Epithelial cell of prostate (primary cell): ENCODE results near the gene CLUH.
A peak's percentile ranks its signal among the peaks of the same experiment; 100 is the strongest.
"Not testable (repeated sequence)": the region's sequence is repeated elsewhere in the genome, so short reads cannot be mapped to it uniquely, and the experiment has no call there.

Experiments used
- DNase-seq: peaks from one replicate; pipeline ENCODE4 v3.0.0-alpha.2; 2011; ENCODE audit warnings: low read depth, low spot score
- H3K27ac ChIP-seq: fragments of 450-650 bp; 2 replicates; pipeline ENCODE4 v1.5.1; 2017; ENCODE audit warnings: mild to moderate bottlenecking

Gene CLUH

DNA sequence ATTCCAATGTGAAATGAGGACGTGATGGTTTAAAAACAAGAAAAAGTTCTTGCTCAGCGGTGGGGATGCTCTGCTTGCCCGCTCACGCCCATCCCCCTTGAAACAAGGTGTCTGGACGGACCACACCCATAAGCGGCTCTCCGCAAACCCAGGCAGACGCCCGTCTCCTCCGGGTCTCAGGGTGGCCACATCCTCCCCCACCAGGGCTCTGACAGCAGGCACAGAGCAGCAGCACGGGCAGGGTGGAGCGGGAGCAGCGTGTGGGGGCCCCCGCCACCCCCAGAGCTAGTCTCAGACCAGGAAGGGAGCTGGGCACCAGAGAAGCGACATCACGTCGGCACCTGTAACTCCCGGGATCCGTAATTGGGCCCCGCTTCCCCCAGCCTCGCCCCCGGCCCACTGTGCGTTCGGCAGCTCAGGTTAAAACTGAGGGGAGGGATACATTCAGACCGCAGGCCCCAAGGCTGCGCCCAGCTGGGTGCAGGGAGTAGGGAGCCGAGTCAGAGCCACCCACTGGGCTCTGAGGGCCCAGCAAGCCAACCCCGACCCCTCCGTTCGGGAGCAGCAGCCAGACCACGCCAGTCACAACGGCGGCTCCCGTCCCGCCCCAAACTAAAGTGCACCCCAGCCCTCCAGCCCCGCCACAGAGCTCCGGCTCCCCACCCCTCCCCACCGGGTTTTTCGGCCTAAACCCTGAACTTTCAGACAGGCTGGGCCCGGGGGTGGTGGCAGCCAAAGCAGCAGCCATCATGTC lies 22.0 kb downstream of the CLUH start:
- H3K27ac ChIP-seq = no peak overlapping the region
- no peak for DNase-seq

DNA sequence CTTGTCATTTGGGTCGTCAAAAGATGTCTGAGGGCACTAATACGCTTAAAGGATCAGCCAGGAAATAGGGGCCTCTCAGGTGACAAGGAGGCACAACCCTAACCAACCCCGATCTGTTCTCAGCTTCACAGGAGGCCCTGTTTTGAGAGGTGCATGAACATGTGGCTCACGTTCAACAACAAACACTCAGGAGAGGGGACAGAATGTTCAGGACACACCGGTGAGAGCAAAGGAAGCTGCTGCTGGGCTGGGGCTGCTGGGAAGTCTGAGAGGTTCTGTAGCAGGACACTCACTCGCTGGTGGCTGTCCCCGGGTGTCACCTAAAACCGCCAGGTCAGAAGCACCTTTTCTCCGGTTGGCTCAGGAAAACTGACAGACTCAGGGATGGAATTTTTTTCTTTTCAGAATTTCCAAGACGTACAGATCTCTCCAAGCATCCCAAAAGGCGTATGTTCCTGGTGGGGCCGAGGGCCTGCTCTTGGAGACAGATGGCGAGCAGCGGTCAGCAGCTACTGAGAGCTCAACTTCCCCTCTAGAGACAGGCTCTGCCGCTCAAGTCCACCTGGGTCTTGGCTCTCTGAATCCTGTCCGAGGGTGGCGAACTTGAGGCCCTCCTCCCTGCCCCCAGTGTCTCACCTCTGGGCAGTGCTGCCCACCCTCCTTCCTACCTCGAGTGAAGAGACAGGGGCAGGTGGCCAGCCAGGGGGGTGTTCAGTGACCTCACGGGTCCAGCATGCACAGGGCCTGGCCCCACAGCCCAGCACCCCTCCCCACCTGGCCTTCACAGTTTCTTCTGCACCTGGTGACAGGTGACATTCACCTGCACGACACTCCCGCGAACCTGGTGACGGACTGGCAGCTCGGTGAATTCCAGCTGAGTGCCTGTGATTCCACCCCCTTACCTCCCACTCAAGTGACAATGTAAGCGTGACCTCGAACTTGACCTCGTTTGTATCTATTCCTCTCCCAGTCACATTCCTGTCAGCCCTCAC lies 22.9 kb downstream of the CLUH start:
- no peak overlapping the region for H3K27ac ChIP-seq
- no peak for DNase-seq

DNA sequence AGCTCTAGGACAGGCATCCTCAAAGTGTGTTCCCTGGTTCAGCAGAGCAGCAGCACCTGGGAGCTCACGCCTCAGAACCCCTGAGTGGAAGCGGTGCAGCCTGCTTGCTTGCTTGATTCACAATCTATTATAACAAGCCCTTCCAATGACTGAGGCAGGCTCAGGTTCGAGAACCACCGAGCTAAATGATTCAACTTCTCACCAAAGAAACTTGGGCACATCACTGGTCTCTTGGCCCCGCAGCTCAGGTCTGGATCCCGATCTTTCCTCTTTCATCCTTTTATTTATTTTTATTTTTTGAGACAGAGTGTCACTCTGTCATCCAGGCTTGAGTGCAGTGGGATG lies 24.5 kb downstream of the CLUH start:
- no peak for DNase-seq
- peak overlapping the region; percentile 5 for H3K27ac ChIP-seq

DNA sequence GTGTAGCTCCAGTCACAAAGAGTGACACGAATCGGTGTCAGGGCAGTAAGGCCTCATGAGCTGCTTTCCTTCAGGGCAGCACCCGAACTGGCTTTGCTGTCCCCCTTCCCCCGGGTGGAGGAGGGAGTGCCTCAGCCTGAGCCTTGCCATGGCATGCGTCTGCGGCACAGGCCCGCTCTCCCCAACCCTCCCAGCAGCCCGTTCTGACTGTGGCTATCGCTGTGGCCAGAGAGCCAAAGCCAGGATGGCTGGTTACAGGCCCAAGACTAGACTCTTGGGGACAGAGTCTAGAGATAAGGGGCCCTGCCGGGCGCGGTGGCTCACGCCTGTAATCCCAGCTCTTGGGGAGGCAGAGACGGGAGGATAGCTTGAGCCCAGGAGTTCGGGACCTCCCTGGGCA lies 25.9 kb downstream of the CLUH start:
- no peak overlapping the region for H3K27ac ChIP-seq
- no peak for DNase-seq

DNA sequence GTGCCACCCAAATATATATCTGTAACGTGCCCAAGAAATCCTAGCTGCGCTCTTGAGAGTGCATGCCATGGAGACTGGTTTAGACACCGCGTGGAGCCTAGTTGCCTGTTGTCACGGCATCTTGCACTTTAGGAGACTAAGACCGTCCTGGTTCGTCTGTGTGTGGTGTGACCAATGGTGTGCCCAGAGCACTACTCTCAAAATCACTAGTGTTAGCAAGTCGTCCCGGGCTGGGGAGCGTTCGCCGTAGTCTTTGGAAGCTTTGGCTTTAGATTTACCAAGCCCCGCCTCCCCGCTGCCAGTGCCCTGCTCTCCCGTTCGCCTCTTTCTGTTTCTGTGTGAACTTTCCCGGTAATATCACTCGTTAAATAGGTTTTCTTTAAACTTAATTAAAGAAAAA lies 27.0 kb downstream of the CLUH start:
- DNase-seq = no peak
- H3K27ac ChIP-seq = no peak overlapping the region

DNA sequence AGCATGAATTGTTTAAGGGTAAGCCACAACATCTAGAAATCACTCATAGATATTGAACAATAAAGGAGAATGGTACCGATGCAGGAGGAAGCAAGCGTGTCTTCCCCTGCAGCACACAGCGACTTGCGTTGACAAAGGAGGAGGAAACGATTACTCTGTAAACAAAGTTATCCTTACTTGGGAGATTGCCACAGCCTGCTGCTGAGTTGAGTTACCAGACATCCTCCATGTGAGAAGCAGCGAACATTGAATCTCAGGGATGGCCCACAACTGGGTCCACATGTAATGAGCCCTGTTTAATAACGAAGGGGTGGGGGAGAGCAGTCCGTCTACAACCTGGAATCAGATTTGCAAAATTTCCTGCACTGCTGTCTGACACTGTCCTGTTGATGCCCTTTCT lies 27.7 kb downstream of the CLUH start:
- no peak for DNase-seq
- H3K27ac ChIP-seq = no peak overlapping the region

DNA sequence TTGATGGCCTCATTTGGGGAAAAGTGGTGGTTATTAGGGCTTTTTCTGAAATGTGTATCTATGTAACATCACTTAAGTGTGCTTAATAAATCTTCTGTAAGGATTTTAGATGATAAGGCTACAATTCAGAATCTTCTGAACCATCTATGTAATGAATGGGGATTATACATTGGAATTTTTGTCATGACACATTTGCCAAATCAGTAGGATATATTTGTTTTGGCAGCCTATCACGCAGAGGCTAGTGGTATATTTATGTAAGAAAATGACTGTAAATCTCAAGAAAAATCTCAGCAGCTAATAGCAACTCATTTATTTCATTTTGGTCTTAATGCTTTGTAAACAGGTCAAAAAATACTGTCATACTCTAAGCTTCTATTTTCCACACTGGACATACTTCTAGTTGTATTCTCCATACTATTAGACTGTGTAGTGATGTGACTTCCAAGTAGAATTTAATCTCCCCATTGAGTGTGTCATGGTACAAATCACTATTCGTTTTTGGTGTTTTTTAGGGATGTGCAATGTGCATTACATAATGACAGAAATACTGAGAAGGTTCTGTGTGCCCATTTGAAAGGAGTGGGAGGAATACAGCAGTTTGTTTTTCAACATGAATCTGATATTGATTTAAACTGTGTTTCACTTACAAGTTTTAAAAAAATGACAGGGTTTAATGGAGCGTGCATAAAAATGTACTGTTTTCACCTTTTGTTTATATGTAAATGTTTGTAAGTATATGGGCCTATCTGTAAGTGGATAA lies 29.2 kb downstream of the CLUH start:
- DNase-seq = no peak
- no peak overlapping the region for H3K27ac ChIP-seq

DNA sequence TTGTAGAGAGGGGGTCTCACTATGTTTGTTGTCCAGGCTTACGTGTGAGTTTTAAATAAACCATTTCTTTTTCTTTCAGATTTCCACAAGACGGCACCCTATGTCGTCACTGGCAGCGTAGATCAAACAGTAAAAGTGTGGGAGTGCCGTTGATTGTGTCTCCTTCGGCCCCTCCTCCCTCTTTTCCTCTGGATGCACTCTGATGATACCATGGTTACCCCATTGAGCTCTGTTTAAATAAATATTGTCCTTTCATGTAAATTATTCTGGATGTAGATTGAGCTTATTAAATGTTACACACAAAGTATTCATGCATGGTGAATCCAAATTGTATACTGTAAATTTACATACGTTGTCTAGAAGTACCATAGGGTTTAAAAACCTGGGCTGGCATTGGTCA lies 29.9 kb downstream of the CLUH start:
- H3K27ac ChIP-seq = no peak overlapping the region

DNA sequence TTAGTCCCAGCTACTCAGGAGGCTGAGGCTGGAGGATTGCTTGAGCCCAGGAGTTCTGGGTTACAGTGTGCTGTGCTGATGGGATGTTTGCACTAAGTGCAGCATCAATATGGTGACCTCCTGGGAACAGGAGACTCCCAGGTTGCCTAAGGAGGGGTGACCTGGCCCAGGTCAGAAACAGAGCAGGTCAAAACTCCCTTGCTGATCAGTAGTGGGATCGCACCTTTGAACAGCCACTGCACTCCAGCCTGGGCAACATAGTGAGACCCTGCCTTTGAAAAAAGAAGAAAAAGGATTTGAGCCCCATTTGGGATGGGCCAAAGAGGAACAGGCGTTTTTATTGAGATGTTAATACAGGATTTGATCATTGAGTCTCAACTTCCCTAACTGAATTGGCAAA lies 30.6 kb downstream of the CLUH start:
- no peak for DNase-seq

More for the DNA sequence above, 29.9 kb downstream of the CLUH start:
- no peak for DNase-seq

DNA sequence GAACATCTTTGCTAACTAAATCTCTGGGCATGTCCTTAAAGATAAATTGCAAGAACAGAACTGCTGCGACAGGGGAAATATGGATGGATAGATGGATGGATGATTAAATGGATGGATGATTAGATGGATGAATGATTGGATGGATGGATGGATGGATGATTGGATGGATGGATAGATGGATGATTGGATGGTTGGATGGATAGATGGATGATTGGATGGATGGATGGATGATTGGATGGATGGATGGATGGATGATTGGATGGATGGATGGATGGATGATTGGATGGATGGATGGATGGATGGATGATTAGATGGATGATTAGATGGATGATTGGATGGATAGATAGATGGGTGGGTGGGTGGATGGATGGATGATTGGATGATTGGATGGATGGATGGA lies 32.3 kb downstream of the CLUH start:
- H3K27ac ChIP-seq, DNase-seq: not testable (repeated sequence)

More for the DNA sequence above, 30.6 kb downstream of the CLUH start:
- H3K27ac ChIP-seq = no peak overlapping the region

DNA sequence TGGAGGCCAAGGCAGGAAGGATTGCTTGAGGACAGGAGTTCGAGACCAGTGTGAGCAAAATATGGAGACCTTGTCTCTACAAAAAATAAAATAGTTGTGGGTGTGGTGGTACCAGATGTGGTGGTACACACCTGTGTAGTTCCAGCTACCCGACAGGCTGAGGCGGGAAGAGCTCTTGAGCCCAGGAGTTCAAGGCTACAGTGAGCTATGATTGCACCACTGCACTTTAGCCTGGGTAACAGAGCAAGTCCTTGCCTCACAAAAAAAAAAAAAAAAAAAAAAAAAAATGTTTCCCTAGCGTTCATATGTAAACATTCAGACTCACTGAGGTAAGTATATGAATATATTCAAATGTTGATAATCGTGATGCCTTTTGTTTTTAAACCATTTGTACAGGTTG lies 39.5 kb downstream of the CLUH start:
- H3K27ac ChIP-seq = no peak overlapping the region

DNA sequence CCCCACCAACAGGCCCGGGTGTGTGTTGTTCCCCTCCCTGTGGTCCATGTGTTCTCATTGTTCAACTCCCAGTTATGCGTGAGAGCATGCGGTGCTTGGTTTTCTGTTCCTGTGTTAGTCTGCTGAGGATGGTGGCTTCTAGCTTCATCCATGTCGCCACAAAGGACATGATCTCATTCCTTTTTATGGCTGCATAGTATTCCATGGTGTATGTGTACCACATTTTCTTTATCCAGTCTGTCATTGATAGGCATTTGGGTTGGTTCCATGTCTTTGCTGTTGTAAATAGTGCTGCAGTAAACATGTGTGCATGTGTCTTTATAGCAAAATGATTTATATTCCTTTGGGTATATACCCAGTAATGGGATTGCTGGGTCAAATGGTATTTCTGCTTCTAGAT lies 51.2 kb downstream of the CLUH start:
- not testable (repeated sequence) for DNase-seq

More for the DNA sequence above, 39.5 kb downstream of the CLUH start:
- no peak for DNase-seq

DNA sequence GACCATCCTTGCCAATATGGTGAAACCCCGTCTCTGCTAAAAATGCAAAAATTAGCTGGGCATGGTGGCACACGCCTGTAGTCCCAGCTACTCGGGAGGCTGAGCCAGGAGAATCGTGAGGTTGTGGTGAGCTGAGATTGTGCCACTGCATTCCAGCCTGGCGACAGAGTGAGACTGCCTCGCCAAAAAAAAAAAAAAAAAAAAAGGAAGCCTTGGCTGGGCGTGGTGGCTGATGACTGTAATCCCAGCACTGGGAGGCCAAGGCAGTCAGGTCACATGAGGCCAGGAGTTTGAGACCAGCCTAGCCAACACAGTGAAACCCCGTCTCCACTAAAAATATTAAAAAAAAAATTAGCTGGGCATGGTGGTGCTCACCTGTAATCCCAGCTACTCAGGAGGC lies 52.2 kb downstream of the CLUH start:
- DNase-seq = not testable (repeated sequence)
- peak overlapping the region; percentile 37 for H3K27ac ChIP-seq

More for the DNA sequence above, 51.2 kb downstream of the CLUH start:
- not testable (repeated sequence) for H3K27ac ChIP-seq

DNA sequence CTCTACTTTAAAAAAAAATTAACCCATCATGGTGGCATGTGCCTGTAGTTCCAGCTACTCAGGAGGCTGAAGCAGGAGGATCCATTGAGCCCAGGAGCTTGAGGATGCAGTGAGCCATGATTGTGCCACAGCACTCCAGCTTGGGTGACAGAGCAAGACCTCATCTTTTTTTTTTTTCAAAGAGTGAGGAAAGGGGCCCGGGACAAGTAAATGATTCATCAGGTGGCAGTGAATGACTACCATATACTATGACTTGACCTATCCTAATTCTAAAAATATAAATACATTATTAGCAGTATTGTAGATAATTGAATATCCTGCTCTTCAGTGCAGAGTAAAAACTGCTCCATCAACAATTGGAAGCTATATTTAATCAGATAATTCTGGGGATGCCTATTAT lies 55.3 kb downstream of the CLUH start:
- H3K27ac ChIP-seq = no peak overlapping the region
- DNase-seq = no peak

DNA sequence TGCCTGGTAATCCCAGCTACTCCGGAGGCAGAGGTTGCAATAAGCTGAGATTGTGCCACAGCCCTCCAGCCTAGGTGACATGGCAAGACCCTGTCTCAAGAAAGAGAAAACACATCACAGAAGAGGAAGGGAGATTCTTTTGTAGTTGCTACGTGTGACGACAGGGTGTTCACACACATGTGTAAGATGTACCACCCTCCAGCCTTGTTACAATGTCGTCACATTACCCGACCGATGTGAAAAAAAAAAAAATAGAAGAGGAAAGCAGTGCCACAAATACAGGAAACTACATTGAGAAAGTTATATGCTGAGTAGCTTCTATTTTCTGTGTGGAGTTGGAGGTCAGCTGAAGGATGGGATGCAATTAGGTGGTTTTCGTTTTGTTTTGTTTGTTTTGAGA lies 56.0 kb downstream of the CLUH start:
- no peak for DNase-seq
- H3K27ac ChIP-seq = no peak overlapping the region

DNA sequence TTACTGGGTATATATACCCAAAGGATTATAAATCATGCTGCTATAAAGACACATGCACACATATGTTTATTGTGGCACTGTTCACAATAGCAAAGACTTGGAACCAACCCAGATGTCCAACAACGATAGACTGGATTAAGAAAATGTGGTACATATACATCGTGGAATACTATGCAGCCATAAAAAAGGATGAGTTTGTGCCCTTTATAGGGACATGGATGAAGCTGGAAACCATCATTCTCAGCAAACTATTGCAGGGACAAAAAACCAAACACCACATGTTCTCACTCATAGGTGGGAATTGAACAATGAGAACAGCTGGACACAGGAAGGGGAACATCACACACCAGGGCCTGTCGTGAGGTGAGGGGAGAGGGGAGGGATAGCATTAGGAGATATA lies 58.7 kb downstream of the CLUH start:
- H3K27ac ChIP-seq, DNase-seq: not testable (repeated sequence)

DNA sequence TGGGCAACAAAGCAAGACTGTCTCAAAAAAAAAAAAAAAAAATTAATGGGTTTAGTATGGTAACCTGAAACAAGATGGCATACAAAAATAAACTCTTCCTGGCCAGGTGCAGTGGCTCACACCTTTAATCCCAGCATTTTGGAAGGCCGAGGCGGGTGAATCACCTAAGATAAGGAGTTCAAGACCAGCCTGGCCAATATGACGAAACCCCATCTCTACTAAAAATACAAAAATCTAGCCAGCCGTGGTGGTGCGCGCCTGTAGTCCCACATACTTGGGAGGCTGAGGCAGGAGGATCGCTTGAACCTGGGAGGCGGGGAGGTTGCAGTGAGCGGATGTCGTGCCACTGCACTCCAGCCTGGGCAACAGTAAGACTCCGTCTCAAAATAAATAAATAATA lies 62.4 kb downstream of the CLUH start:
- H3K27ac ChIP-seq = no peak overlapping the region
- DNase-seq = no peak

DNA sequence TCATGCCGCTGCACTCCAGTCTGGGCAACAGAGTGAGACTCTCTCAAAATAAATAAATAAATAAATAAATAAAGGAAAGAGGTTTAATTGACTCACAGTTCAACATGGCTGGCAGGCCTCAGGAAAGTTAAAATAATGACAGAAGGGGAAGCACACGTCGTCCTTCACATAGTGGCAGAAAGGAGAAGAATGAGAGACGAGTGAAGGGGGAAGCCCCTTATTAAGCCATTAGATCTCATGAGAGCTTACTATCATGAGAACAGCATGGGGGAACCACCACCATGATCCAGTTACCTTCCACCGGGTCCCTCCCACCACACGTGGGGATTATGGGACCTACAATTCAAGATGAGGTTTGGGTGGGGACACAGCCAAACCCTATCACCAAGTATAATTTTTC lies 63.6 kb downstream of the CLUH start:
- DNase-seq = no peak

DNA sequence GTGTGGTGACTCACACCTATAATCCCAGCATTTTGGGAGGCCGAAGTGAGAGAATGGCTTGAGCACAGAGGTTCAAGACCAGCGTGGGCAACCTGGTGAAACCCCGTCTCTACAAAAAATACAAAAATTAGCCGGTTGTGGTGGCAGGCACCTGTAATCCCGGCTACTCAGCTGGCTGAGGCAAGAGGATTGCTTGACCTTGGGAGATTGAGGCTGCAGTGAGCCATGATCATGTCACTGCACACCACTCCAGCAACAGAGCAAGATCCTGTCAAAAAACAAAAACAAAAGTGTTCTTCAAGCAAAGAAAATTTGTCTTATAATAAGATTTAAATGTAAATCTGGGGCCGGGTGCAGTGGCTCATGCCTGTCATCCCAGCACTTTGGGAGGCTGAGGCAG lies 66.6 kb downstream of the CLUH start:
- no peak for DNase-seq
- H3K27ac ChIP-seq = no peak overlapping the region

More for the DNA sequence above, 63.6 kb downstream of the CLUH start:
- H3K27ac ChIP-seq = no peak overlapping the region
